ENCODE results near the gene ARPC4. TPM values are rescaled to one million over a fixed set of nuclear protein-coding genes. Genes with fewer than 3 reads are reported as not detected.

The ARPC4 gene
- total and polyA plus RNA-seq, 10 of the 15 experiments (the other 5 are each of a cell fraction or from before 2014, with no cell fraction given) = 42.0 to 354 (median 268) TPM

DNA sequence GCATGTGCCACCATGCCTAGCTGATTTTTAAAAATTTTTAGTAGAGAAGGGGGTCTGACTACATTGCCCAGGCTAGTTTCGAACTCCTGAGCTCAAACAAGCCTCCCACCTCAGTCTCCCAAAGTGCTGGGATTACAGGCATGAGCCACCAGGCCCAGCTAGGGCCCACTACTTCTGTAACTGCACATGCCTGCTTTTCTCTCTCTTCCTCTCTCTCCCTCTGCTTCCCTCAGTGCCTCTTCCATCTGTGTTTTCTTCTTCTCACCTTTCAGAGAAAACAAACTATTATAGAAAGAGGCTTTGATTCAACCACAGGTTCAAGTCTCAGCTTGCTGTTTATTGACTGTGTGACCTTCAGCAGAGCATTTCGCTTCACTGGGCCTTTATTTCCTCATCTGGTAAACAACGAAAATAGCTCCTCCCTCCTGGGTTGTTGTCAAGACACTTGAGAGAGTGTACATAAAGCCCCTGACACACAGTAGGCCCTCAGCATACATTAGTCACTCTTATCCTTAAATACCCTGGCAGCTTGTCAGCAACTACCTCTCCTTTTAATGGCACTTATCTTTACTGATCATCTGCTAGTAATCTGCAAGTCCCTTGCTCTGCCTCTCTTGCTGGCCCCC, 10.8 kb upstream of the ARPC4 start:
- SMC1A ChIA-PET (ENCODE audit: uncharacterized antibody, unreplicated experiment) = interaction anchor here (0.7 to 1.2 kb wide), 7 partner anchors 9 to 277 kb away, joined by 3 to 7 read pairs (median 3); no protein-coding TSS in a partner anchor
- CTCF ChIA-PET = interaction anchor here (0.6 to 4.0 kb wide), 8 partner anchors 8 to 428 kb away, joined by 3 to 15 read pairs (median 4); partner anchors contain the start of genes ARPC4, CRELD1 and OGG1
- Histone ChIP-seq H3K4me1 (ENCODE audit: control insufficient read depth, insufficient read depth, low read length) (peaks cover 31% of the 10 kb centered on the region), H3K79me2 (ENCODE audit: control insufficient read depth, insufficient read depth, low read length) (no peaks in the 10 kb centered on the region), H3K4me3 (no peak overlapping the region), H3K9me3 (replicated peaks; ENCODE audit: control insufficient read depth, insufficient read depth, low read length) (no peaks in the 10 kb centered on the region), H2AFZ (ENCODE audit: control insufficient read depth, low read depth, low read length) (no peak overlapping the region), H3K27ac (ENCODE audit: control insufficient read depth, insufficient read depth) (no peak overlapping the region), H3K36me3 (ENCODE audit: control insufficient read depth in 2 of 2, insufficient read depth in 2 of 2, low read length in 1 of 2) (peaks cover 2 to 7% of the 10 kb centered on the region in 2 experiments; a peak in 2 of 4 replicates), H3K9ac (ENCODE audit: control insufficient read depth, insufficient read depth, low read length) (no peak overlapping the region), H3K27me3 (replicated peaks in 1 of 2; ENCODE audit: control insufficient read depth in 2 of 2, insufficient read depth in 2 of 2, low read length in 1 of 2) (no peaks in the 10 kb centered on the region), H3K4me2 (ENCODE audit: control insufficient read depth, insufficient read depth) (no peak overlapping the region), H4K20me1 (ENCODE audit: control insufficient read depth, insufficient read depth) (no peaks in the 10 kb centered on the region)
- DNase-seq (ENCODE audit: low read depth, low spot score) (no peak), ATAC-seq (no peak), FAIRE-seq (no peak)
- no TSS peak for BruUV-seq (replicated peaks)
- 85% methylated on average over 3 of the region's 3 CpGs for WGBS (ENCODE audit: insufficient coverage, insufficient replicate concordance, low lambda C conversion rate, missing lambda C conversion rate)
- intact Hi-C loops (cut with micrococcal nuclease; ENCODE audit: unreplicated experiment) (no loop called here), in situ Hi-C loops (cut with MboI) (no loop called here)
- TF ChIP-seq MYC (IDR thresholded peaks at IDR 0.05; ENCODE audit: insufficient read depth, insufficient read length, insufficient replicate concordance, low read length, severe bottlenecking) (no peak), RCOR1 (conservative IDR thresholded peaks at IDR 0.05; ENCODE audit: low read depth, low read length) (no peak), HCFC1 (IDR thresholded peaks at IDR 0.05; ENCODE audit: low read length) (no peak), DPF2 (IDR thresholded peaks at IDR 0.05) (no peak), ZNF622 (IDR thresholded peaks at IDR 0.05) (no peak), FOXK2 (IDR thresholded peaks at IDR 0.05) (no peak), SUPT20H (IDR thresholded peaks at IDR 0.05; ENCODE audit: borderline replicate concordance, control insufficient read depth, low read depth, low read length) (no peak), SIN3A (IDR thresholded peaks at IDR 0.05; ENCODE audit: low read depth, low read length) (no peak), SPI1 (IDR thresholded peaks at IDR 0.05; ENCODE audit: borderline replicate concordance, insufficient read depth, low read depth, low read length) (no peak)
- TF ChIP-seq, protein P1, sequence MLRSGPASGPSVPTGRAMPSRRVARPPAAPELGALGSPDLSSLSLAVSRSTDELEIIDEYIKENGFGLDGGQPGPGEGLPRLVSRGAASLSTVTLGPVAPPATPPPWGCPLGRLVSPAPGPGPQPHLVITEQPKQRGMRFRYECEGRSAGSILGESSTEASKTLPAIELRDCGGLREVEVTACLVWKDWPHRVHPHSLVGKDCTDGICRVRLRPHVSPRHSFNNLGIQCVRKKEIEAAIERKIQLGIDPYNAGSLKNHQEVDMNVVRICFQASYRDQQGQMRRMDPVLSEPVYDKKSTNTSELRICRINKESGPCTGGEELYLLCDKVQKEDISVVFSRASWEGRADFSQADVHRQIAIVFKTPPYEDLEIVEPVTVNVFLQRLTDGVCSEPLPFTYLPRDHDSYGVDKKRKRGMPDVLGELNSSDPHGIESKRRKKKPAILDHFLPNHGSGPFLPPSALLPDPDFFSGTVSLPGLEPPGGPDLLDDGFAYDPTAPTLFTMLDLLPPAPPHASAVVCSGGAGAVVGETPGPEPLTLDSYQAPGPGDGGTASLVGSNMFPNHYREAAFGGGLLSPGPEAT (IDR thresholded peaks at IDR 0.05; ENCODE audit: low read depth) = no peak
- TF ChIP-seq, protein P2, sequence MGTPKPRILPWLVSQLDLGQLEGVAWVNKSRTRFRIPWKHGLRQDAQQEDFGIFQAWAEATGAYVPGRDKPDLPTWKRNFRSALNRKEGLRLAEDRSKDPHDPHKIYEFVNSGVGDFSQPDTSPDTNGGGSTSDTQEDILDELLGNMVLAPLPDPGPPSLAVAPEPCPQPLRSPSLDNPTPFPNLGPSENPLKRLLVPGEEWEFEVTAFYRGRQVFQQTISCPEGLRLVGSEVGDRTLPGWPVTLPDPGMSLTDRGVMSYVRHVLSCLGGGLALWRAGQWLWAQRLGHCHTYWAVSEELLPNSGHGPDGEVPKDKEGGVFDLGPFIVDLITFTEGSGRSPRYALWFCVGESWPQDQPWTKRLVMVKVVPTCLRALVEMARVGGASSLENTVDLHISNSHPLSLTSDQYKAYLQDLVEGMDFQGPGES (IDR thresholded peaks at IDR 0.05) = no peak
- TF ChIP-seq, protein P3, sequence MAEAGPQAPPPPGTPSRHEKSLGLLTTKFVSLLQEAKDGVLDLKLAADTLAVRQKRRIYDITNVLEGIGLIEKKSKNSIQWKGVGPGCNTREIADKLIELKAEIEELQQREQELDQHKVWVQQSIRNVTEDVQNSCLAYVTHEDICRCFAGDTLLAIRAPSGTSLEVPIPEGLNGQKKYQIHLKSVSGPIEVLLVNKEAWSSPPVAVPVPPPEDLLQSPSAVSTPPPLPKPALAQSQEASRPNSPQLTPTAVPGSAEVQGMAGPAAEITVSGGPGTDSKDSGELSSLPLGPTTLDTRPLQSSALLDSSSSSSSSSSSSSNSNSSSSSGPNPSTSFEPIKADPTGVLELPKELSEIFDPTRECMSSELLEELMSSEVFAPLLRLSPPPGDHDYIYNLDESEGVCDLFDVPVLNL (IDR thresholded peaks at IDR 0.05; ENCODE audit: low read depth, low read length) = no peak
- TF ChIP-seq, protein P4, sequence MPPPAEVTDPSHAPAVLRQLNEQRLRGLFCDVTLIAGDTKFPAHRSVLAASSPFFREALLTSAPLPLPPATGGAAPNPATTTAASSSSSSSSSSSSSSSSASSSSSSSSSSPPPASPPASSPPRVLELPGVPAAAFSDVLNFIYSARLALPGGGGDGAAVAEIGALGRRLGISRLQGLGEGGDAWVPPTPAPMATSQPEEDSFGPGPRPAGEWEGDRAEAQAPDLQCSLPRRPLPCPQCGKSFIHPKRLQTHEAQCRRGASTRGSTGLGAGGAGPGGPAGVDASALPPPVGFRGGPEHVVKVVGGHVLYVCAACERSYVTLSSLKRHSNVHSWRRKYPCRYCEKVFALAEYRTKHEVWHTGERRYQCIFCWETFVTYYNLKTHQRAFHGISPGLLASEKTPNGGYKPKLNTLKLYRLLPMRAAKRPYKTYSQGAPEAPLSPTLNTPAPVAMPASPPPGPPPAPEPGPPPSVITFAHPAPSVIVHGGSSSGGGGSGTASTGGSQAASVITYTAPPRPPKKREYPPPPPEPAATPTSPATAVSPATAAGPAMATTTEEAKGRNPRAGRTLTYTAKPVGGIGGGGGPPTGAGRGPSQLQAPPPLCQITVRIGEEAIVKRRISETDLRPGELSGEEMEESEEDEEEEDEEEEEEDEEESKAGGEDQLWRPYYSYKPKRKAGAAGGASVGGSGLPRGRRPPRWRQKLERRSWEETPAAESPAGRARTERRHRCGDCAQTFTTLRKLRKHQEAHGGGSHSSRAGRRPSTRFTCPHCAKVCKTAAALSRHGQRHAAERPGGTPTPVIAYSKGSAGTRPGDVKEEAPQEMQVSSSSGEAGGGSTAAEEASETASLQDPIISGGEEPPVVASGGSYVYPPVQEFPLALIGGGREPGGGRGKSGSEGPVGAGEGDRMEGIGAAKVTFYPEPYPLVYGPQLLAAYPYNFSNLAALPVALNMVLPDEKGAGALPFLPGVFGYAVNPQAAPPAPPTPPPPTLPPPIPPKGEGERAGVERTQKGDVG (CRISPR knock-in tag; IDR thresholded peaks at IDR 0.05) = no peak
- POLR2A ChIA-PET = interaction anchor here (0.5 to 1.8 kb wide), 7 partner anchors 8 to 299 kb away, joined by 3 to 9 read pairs (median 4); partner anchors contain the start of genes ARPC4 and TADA3
- RAD21 ChIA-PET (ENCODE audit: unreplicated experiment) = interaction anchor here (0.6 to 3.0 kb wide), 10 partner anchors 11 to 692 kb away, joined by 3 to 11 read pairs (median 4); partner anchors contain the start of genes ARPC4, OGG1 and TTLL3
